HepG2 (cell line): ENCODE data around the gene NIPAL4. TPM values are rescaled to one million over a fixed set of nuclear protein-coding genes. Genes with fewer than 3 reads are reported as not detected.

Source experiments
- ATAC-seq: fragments of 200-7000 bp; cut with Tn5 transposase; 3 replicates; pipeline ENCODE4 v1.9.1; 2020; ENCODE audit warnings: mild to moderate bottlenecking, moderate library complexity
- BruUV-seq: library from RNA; stranded (reverse); fragments of 400-500 nt; replicated peaks from 2 replicates; lab custom pipeline; 2021; lab: Mats Ljungman, UMichigan
- CTCF ChIA-PET: fragments of 300-600 bp; formaldehyde crosslinking; extraction: SDS; loops from one replicate; lab custom pipeline; 2021; ENCODE audit warnings: low total read pairs, inconsistent platforms, low intra/inter-chr PET ratio; lab: Yijun Ruan, JAX
- POLR2A ChIA-PET: fragments of 350-600 bp; sonication (Branson Sonifier 250); formaldehyde crosslinking; loops from one replicate; lab custom pipeline; 2020; ENCODE audit warnings: antibody characterized with exemption, inconsistent platforms; lab: Yijun Ruan, JAX
- DNase-seq: peaks from one replicate; pipeline ENCODE4 v3.0.0-alpha.2; 2015; ENCODE audit warnings: low spot score
- FAIRE-seq: peaks from 3 replicates; lab custom pipeline; 2011; peaks lifted over from hg19 to GRCh38; lab: Jason Lieb, UNC
- H2AFZ ChIP-seq: one replicate; pipeline ENCODE4 v1.6.1; 2011; ENCODE audit warnings: low read length, inconsistent platforms
- H3K27ac ChIP-seq: fragments of 300-600 bp; 3 replicates; pipeline ENCODE4 v1.8.0; 2011; ENCODE audit warnings: mixed run types, mild to moderate bottlenecking, mixed read lengths, low read length, inconsistent platforms; ENCODE audit not compliant: insufficient read depth; ENCODE audit errors: extremely low read length
- H3K27me3 ChIP-seq, 2 experiments: fragments of 200-600 bp in 1 of 2; 2 replicates in 1 of 2; 3 replicates in 1 of 2; pipeline versions ENCODE4 v1.6.0 to v1.8.0; 2011; ENCODE audit warnings: low read length in 2 of 2, mild to moderate bottlenecking in 2 of 2, moderate library complexity in 2 of 2, inconsistent platforms in 1 of 2; ENCODE audit not compliant: insufficient read depth in 2 of 2, control insufficient read depth in 1 of 2
- H3K36me3 ChIP-seq, 2 experiments: fragments of 200-600 bp in 1 of 2; replicated peaks in 1 of 2; 2 replicates in 1 of 2; 3 replicates in 1 of 2; pipeline versions ENCODE4 v1.5.1 to v1.8.0; 2011; ENCODE audit warnings: low read length in 2 of 2, inconsistent platforms in 1 of 2; ENCODE audit not compliant: insufficient read depth in 2 of 2, control insufficient read depth in 1 of 2
- H3K4me1 ChIP-seq: 2 replicates; pipeline ENCODE4 v1.5.1; 2012; ENCODE audit warnings: low read length, inconsistent platforms; ENCODE audit not compliant: insufficient read depth
- H3K4me2 ChIP-seq: 2 replicates; pipeline ENCODE4 v1.6.0; 2011; ENCODE audit warnings: low read depth, low read length, inconsistent platforms
- H3K4me3 ChIP-seq, 3 experiments: fragments of 200-600 bp in 1 of 3; sonication (generic), shearing (Covaris generic) in 1 of 3; replicated peaks in 1 of 3; 2 replicates each; pipeline ENCODE4 v1.5.1; 2011 to 2016; ENCODE audit warnings: low read length in 3 of 3, inconsistent platforms in 2 of 3, low read depth in 2 of 3, mild to moderate bottlenecking in 2 of 3, control low read depth in 1 of 3, mixed read lengths in 1 of 3; ENCODE audit not compliant: insufficient read depth in 1 of 3
- H3K79me2 ChIP-seq: one replicate; pipeline ENCODE4 v1.6.1; 2011; ENCODE audit warnings: low read length, inconsistent platforms; ENCODE audit not compliant: insufficient read depth
- H3K9ac ChIP-seq: 2 replicates; pipeline ENCODE4 v1.6.0; 2011; ENCODE audit warnings: mild to moderate bottlenecking, low read depth, low read length, inconsistent platforms; ENCODE audit not compliant: insufficient read depth
- H3K9me3 ChIP-seq: 2 replicates; pipeline ENCODE4 v1.5.1; 2012; ENCODE audit warnings: mild to moderate bottlenecking, low read length
- H4K20me1 ChIP-seq: 2 replicates; pipeline ENCODE4 v1.6.0; 2011; ENCODE audit warnings: inconsistent platforms, mild to moderate bottlenecking, low read length, moderate library complexity; ENCODE audit not compliant: insufficient read depth
- ELF3 ChIP-seq: IDR thresholded peaks from 2 replicates; pipeline ENCODE4 v1.6.1; 2016; ENCODE audit warnings: missing genetic modification reagents, missing compliant biosample characterization
- HNF4G ChIP-seq, 2 experiments: sonication (generic) in 1 of 2; formaldehyde crosslinking in 1 of 2; IDR thresholded peaks; 2 replicates each; pipeline versions ENCODE4 v1.4.0 to v1.6.1; 2011 to 2020; ENCODE audit warnings: borderline replicate concordance in 2 of 2, low read depth in 2 of 2, mild to moderate bottlenecking in 2 of 2, low read length in 1 of 2, missing genetic modification reagents in 1 of 2, moderate library complexity in 1 of 2
- SMARCC2 ChIP-seq: fragments of 450-650 bp; IDR thresholded peaks from 2 replicates; pipeline ENCODE4 v1.6.1; 2017; ENCODE audit warnings: antibody characterized with exemption, mild to moderate bottlenecking
- WGBS: methylation state at CpG from one replicate; pipeline ENCODE4 v1.1.6; 2017; ENCODE audit warnings: low lambda C conversion rate; 5-methylcytosine and 5-hydroxymethylcytosine counted together
- in situ Hi-C: cut with HindIII; loops from 2 replicates; pipeline ENCODE4 v1.10.0; 2017; ENCODE audit warnings: low pct_unique_long_range_greater_than_20kb; ENCODE audit not compliant: extremely low pct_ligation_motif_present
- intact Hi-C: fragments of 100-400 bp; cut with micrococcal nuclease; formaldehyde crosslinking; loops from one replicate; pipeline ENCODE4 v1.10.0; 2022; ENCODE audit not compliant: unreplicated experiment
- polyA plus RNA-seq, 8 experiments: library from polyadenylated mRNA; depleted of rRNA in 3 of 8; stranded (reverse) in 7 of 8; unstranded in 1 of 8; fragments of >200 nt; fragmentation: Illumina TruSeq in 4 of 8; extraction: Trizol in 4 of 8; gene quantifications; 2 replicates each; pipeline versions ENCODE4 v1.2.1 to v1.2.3, GENCODE V29; 2011 to 2016; ENCODE audit warnings: low read depth in 4 of 8, missing spikeins in 1 of 8, mixed read lengths in 1 of 8; ENCODE audit not compliant: insufficient read depth in 1 of 8
- total RNA-seq, 5 experiments: library from RNA; depleted of rRNA; stranded (reverse); fragments of >200 nt; fragmentation: Illumina TruSeq; extraction: Trizol; gene quantifications; 2 replicates each; pipeline ENCODE4 v1.2.3, GENCODE V29; 2016; ENCODE audit warnings: low read depth in 1 of 5
- TF ChIP-seq, protein P1 (sequence below): sonication (generic); formaldehyde crosslinking; IDR thresholded peaks from 2 replicates; pipeline ENCODE4 v1.4.0; 2020; ENCODE audit warnings: mild to moderate bottlenecking, missing genetic modification reagents, borderline replicate concordance
- TF ChIP-seq, protein P2 (sequence below): sonication (generic); formaldehyde crosslinking; conservative IDR thresholded peaks from 2 replicates; pipeline ENCODE4 v1.4.0; 2020; ENCODE audit warnings: missing genetic modification reagents
- TF ChIP-seq, protein P3 (sequence below): sonication (generic); formaldehyde crosslinking; IDR thresholded peaks from 2 replicates; pipeline ENCODE4 v1.8.0; 2022; ENCODE audit warnings: missing genetic modification reagents, mild to moderate bottlenecking, inconsistent platforms, borderline replicate concordance
- TF ChIP-seq, protein P4 (sequence below): IDR thresholded peaks from 2 replicates; pipeline ENCODE4 v1.6.1; 2016; ENCODE audit warnings: mild to moderate bottlenecking

Gene NIPAL4
- total and polyA plus RNA-seq, 2 of the 13 experiments (the other 11 are each of a cell fraction or from before 2014, with no cell fraction given): not detected

DNA sequence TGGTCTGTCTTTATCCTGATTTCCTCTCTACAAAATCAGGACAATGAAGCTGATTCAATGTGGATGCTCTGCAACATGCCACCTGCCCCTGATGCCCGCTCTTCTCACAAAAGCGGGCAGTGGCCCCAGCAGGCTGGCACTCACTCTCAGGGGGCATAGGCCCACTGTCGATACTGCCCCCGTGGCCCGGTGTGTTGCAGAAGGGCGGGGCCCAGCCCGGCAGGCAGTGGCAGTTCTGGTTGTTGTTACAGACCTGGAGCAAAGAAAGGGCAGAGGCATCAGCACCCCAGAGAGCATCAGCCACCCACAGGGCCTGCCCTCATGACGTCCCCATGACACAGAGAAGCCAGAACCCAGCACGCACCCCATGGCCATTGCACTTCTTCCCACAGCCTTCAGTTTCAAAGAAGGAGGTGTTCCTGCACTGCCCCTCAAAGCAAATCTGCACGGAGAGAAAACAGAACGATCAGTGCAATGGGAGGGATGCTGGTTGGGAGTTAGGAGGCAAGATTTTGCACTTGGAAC lies 31.5 kb downstream of the NIPAL4 start:
- no peaks in the 10 kb centered on the region for H4K20me1 ChIP-seq
- ChIA-PET CTCF (no interaction called here), POLR2A (no interaction called here)
- H3K27me3 ChIP-seq: no peaks in the 10 kb centered on the region
- ATAC-seq (no peak), DNase-seq (no peak), FAIRE-seq (no peak)
- WGBS: 55% methylated on average over 11 of the region's 11 CpGs
- no peak overlapping the region for H3K9ac ChIP-seq
- intact Hi-C loops (no loop called here), in situ Hi-C loops (no loop called here)
- TF ChIP-seq, protein P1, sequence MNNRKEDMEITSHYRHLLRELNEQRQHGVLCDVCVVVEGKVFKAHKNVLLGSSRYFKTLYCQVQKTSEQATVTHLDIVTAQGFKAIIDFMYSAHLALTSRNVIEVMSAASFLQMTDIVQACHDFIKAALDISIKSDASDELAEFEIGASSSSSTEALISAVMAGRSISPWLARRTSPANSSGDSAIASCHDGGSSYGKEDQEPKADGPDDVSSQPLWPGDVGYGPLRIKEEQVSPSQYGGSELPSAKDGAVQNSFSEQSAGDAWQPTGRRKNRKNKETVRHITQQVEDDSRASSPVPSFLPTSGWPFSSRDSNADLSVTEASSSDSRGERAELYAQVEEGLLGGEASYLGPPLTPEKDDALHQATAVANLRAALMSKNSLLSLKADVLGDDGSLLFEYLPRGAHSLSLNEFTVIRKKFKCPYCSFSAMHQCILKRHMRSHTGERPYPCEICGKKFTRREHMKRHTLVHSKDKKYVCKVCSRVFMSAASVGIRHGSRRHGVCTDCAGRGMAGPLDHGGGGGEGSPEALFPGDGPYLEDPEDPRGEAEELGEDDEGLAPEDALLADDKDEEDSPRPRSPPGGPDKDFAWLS (CRISPR knock-in tag): no peak
- TF ChIP-seq SMARCC2 (no peak), HNF4G (IDR thresholded peaks at IDR 0.05; ENCODE audit: borderline replicate concordance, low read depth, low read length) (no peak), HNF4G (CRISPR knock-in tag; IDR thresholded peaks at IDR 0.05; ENCODE audit: borderline replicate concordance, low read depth) (no peak), ELF3 (CRISPR knock-in tag) (no peak)
- TF ChIP-seq, protein P2, sequence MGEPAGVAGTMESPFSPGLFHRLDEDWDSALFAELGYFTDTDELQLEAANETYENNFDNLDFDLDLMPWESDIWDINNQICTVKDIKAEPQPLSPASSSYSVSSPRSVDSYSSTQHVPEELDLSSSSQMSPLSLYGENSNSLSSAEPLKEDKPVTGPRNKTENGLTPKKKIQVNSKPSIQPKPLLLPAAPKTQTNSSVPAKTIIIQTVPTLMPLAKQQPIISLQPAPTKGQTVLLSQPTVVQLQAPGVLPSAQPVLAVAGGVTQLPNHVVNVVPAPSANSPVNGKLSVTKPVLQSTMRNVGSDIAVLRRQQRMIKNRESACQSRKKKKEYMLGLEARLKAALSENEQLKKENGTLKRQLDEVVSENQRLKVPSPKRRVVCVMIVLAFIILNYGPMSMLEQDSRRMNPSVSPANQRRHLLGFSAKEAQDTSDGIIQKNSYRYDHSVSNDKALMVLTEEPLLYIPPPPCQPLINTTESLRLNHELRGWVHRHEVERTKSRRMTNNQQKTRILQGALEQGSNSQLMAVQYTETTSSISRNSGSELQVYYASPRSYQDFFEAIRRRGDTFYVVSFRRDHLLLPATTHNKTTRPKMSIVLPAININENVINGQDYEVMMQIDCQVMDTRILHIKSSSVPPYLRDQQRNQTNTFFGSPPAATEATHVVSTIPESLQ (CRISPR knock-in tag): no peak
- TF ChIP-seq, protein P3, sequence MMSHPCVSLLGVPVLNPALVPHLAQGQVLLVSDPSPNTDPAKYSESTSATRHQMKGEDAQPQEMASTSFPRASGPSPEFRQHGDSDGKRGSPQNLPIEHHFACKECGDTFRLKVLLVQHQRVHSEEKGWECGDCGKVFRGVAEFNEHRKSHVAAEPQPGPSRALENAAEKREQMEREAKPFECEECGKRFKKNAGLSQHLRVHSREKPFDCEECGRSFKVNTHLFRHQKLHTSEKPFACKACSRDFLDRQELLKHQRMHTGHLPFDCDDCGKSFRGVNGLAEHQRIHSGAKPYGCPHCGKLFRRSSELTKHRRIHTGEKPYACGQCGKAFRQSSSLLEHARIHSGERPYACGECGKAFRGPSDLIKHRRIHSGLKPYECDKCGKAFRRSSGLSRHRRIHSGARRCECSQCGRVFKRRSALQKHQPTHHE (CRISPR knock-in tag): no peak
- TF ChIP-seq, protein P4, sequence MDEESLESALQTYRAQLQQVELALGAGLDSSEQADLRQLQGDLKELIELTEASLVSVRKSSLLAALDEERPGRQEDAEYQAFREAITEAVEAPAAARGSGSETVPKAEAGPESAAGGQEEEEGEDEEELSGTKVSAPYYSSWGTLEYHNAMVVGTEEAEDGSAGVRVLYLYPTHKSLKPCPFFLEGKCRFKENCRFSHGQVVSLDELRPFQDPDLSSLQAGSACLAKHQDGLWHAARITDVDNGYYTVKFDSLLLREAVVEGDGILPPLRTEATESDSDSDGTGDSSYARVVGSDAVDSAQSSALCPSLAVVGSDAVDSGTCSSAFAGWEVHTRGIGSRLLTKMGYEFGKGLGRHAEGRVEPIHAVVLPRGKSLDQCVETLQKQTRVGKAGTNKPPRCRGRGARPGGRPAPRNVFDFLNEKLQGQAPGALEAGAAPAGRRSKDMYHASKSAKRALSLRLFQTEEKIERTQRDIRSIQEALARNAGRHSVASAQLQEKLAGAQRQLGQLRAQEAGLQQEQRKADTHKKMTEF (CRISPR knock-in tag): no peak
- no peak overlapping the region for H3K4me3 ChIP-seq
- H3K4me1 ChIP-seq: peaks cover 17% of the 10 kb centered on the region
- H3K79me2 ChIP-seq: no peaks in the 10 kb centered on the region
- H3K4me2 ChIP-seq: no peak overlapping the region
- BruUV-seq: no TSS peak
- H3K9me3 ChIP-seq: no peaks in the 10 kb centered on the region
- no peak overlapping the region for H3K27ac ChIP-seq
- H2AFZ ChIP-seq: no peak overlapping the region
- no peaks in the 10 kb centered on the region for H3K36me3 ChIP-seq
